GM12891 (cell line): ENCODE measurements around the gene LCE1F.

Experiments used
- DNase-seq: peaks from one replicate; pipeline ENCODE4 v3.0.0; 2011; ENCODE audit warnings: low spot score; ENCODE audit not compliant: insufficient read length
- FAIRE-seq: peaks from 2 replicates; lab custom pipeline; 2011; peaks lifted over from hg19 to GRCh38; lab: Jason Lieb, UNC
- PAX5 ChIP-seq: IDR thresholded peaks from 2 replicates; pipeline ENCODE4 v1.6.1; 2011; ENCODE audit warnings: low read length, moderate library complexity, mild to moderate bottlenecking; ENCODE audit not compliant: insufficient read depth, severe bottlenecking
- POLR2A ChIP-seq: IDR thresholded peaks from 2 replicates; pipeline ENCODE4 v1.6.1; 2011; ENCODE audit warnings: low read depth, low read length, control low read depth
- POLR2AphosphoS5 ChIP-seq: IDR thresholded peaks from 2 replicates; pipeline ENCODE4 v1.6.1; 2011; ENCODE audit warnings: low read depth, low read length, control low read depth
- POU2F2 ChIP-seq: IDR thresholded peaks from 2 replicates; pipeline ENCODE4 v1.6.1; 2011; ENCODE audit warnings: low read depth, mild to moderate bottlenecking, control low read depth, low read length, moderate library complexity
- SPI1 ChIP-seq: IDR thresholded peaks from 2 replicates; pipeline ENCODE4 v1.6.1; 2011; ENCODE audit warnings: low read depth, low read length, control low read depth
- TAF1 ChIP-seq: IDR thresholded peaks from 2 replicates; pipeline ENCODE4 v1.6.1; 2011; ENCODE audit warnings: low read depth, low read length, control low read depth

LCE1F gene

DNA sequence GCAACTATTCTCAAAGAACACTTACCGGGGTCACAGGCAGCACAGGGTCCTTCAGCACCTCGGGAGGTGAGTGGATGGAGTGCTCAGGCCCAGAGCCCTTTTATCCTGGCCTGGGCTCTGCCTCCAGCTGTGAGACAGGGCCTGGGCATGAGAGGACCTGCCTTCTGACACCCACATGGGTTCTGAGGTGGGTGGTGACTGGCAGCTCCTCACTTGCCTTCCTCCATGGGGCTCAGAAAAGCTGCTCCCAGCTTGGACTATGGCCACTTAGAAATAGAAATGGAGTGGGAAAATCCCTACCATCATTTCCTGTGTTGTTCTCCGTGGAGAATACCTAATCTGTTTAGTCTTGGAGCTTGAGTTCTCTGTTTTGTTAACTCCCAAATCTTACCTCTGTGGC is 31.6 kb downstream of the LCE1F start, which contains the start of gene LCE1C:
Gene LCE1C (minus strand): TSS at position 76 of the 400 bp plus-strand sequence. CDS start 1,173 bp downstream, outside the sequence.
- FAIRE-seq = no peak
- TF ChIP-seq POLR2A = no peak
- TF ChIP-seq PAX5 = no peak
- no peak for TF ChIP-seq POU2F2
- no peak for TF ChIP-seq TAF1
- TF ChIP-seq SPI1 = no peak
- no peak for TF ChIP-seq POLR2AphosphoS5
- DNase-seq = no peak

DNA sequence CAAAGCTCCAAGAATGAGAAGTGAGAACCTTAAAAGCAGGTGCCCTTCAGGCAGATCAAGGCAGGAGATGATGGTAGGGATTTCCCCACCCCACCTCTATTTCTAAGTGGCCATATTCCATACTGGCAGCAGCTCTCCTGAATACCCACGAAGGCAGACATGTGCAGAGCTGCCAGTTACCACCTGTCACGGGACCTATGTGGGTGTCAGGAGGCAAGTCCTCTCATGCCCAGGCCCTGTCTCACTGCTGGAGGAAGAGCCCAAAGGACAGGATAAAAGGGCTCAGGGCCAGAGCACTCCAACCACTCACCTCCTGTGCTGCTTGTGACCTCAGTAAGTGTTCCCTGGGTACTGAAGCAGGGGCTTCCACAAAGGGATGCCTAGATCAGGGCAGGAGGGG is 36.1 kb downstream of the LCE1F start:
- no peak for FAIRE-seq
- TF ChIP-seq TAF1 (no peak), POLR2A (no peak)

DNA sequence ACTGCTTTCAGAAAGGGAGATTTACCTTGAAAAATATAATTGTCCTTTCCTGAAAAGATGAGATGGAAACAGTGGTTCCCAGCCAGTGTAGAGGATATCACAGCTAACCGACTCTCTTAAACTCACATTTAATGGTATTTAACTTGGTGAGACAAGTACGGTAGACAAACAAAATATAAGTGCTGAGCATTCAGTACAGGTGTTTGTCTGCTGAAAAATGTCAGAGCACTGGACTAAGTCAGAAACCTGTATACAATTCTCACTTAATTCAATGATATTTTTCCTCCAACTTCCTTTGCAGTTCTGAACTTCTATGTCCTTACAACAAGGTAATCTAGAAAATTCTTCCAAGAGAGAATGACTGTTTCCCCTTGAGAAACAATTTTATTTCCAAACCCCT is 36.7 kb downstream of the LCE1F start, which contains the start of gene LCE1B:
Gene LCE1B (plus strand): TSS at position 301 of the 400 bp plus-strand sequence. CDS start 476 bp downstream, outside the sequence.
- no peak for DNase-seq
- no peak for FAIRE-seq
- no peak for TF ChIP-seq SPI1
- TF ChIP-seq TAF1 = no peak
- no peak for TF ChIP-seq POLR2AphosphoS5

More for the DNA sequence above, 36.1 kb downstream of the LCE1F start:
- no peak for DNase-seq

DNA sequence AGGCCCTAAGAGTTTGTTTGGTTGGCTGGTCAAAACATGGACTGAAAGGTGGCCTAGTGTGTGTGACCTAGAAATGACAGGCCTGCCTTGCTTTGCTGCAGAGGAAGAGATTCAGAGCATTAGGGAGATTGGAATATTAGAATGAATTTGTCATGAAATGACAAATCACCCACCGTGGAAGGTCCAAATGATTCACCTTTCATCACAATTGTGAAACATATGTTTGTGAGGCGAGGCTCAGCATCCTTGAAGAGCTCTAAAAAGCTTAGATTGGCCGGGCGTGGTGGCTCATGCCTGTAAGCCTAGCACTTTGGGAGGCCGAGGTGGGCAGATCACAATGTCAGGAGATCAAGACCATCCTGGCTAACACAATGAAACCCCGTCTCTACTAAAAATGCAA is 42.4 kb downstream of the LCE1F start:
- FAIRE-seq (no peak), DNase-seq (no peak)
- TF ChIP-seq POU2F2 (no peak), PAX5 (no peak), SPI1 (no peak), TAF1 (no peak), POLR2AphosphoS5 (no peak), POLR2A (no peak)

DNA sequence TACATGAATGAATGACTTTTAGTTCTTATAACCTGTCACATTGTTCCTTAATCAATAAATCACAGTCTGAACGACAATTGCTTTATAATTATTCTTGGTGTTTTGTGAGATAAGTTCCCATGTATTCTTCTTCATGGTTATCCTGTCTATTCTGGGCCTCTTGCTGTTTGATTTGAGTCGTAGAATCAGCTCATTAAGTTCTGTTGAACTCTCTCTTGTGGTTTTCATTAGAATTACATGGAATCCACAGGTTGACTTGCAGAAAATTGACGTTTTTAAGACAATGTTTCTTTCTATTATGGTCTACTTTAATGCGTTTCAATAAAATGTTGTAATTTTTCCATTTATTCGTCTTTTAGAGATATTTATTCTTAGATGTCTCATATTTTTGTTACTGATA is 48.4 kb downstream of the LCE1F start:
- no peak for DNase-seq
- no peak for FAIRE-seq
- no peak for TF ChIP-seq POLR2AphosphoS5
- no peak for TF ChIP-seq POLR2A
- no peak for TF ChIP-seq PAX5
- TF ChIP-seq SPI1 = no peak
- no peak for TF ChIP-seq TAF1
- TF ChIP-seq POU2F2 = no peak

DNA sequence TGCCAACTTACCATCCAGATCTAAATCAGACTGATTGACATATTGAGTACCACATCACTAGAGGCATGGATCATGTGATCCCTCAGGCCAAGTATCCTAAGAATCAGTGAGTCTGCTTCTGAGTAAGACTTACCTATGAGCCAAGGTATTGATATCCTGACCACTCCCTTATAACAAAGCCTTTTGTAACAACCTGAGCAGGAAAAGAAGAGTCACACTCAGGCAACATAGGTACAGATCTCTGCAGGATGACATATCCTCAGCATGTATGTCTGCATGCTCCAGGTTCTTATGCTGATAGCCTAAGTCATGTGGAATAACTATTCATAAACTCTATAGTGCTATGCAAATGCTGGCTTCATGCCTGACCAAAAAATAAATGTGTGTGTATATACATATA is 50.0 kb downstream of the LCE1F start:
- TF ChIP-seq POU2F2 (no peak), TAF1 (no peak), PAX5 (no peak), POLR2A (no peak)
- no peak for FAIRE-seq

More for the DNA sequence above, 50.0 kb downstream of the LCE1F start:
- DNase-seq = no peak
